Ramos (cell line): Measurements from ENCODE around the gene KRT14.
"Not testable (repeated sequence)": the region's sequence is repeated elsewhere in the genome, so short reads cannot be mapped to it uniquely, and the experiment has no call there.

Experiments used
- in situ Hi-C: fragments of 300-500 bp; cut with MboI; formaldehyde crosslinking; loops from one replicate; pipeline ENCODE4 v1.14.3; 2022; ENCODE audit warnings: low sequenced_read_pairs; ENCODE audit not compliant: unreplicated experiment

KRT14 gene

DNA sequence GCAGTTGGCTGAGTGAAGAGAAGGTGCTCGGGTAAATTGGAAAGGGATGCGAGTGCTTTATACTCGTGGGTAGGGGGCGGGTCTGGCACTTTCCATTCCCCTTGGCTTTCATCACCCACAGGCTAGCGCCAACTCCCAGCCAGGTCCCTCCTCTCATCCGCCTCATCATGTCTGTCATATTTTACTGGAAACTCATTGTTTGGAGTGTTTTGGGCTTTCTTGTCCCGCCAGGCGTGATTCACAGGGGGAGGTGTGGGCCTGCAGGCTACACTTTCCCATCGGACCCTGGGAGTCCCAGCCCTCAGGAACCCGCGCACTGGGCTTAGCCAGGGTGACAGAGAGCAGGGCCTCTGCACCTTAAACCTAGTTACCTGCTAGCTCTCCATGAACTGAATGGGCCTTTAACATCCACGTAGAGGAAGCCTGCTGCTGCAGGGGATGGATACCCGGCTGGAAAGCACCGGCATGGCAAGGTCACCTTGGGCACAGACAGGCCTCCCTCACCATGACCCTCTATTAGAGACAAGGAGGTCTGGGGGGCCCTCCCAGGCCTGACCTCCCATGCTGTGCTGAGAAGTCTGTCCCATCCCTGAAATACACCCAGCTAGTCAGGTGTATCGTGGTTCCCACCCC is at the start of gene KRT14:
KRT14 (minus strand) TSS at position 33 of the 633 bp plus-strand sequence. CDS start 61 bp downstream, outside the sequence.
- in situ Hi-C loops, result no loop called here

DNA sequence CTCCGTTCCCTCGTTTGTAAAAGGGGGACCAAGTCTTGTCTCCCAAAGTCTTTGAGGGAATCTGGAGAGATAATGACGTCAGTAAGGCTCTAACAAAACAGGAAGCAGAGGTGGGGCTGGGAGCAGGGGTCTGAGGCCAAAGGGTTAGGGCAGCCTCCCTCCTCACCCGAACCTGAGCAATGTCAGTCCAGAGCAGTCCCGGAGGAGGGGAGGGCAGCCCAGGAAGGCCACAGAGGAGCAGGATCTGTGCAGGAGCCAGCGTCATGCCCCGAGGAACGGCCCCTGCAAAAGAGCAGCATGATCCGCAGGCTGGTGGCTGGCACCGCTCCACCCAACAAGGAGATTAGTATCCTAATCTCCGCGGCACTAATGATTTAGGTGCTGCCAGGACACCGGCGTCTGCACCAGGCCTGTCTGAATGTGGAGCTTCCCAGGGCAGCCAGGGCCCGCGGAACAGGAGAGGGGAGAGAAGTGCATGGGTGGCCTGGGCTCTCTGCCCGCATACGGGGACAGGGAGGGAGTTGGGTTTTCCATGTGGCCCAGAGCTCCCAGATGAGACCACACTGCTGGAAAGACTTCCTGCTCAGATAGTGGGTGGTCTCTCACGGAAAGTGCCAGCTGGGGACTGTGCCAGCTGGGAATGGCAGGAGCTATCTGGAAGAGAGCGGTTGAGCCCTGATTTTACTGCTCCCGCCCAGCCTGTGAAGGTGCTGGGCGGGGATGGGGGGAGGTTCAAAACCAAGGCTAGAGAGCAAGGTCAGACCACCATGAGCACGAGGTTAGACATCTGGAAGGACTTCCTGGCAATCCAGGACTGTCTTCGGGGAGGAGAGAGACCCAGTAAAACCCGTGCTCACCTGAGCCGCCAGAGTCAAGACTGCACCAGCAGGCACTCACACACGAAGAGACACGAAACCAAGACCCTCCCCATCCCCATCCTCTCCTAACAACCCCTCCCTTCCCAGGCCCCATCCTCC is 48.7 kb upstream of the KRT14 start:
- in situ Hi-C loops, result no loop called here

DNA sequence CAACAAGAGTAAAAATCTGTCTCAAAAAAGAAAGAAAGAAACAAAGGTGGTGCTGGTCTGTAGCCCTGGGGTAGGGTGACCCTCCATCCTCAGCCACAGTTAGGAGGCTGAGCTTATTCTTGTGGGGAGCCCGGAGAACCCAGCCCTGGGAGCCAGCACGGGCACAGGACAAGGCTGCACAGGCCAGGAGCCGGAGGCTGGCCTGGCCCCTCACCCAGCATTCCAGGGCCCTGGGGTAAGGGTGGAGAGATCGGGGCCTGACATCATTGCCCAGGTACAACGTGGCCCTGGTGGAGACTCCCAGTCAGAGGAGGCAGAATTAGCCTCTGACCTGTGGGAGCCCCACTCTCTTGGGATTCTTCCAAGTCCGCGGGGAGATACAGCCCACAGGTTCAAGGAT is 47.9 kb upstream of the KRT14 start:
- in situ Hi-C loops, result no loop called here

DNA sequence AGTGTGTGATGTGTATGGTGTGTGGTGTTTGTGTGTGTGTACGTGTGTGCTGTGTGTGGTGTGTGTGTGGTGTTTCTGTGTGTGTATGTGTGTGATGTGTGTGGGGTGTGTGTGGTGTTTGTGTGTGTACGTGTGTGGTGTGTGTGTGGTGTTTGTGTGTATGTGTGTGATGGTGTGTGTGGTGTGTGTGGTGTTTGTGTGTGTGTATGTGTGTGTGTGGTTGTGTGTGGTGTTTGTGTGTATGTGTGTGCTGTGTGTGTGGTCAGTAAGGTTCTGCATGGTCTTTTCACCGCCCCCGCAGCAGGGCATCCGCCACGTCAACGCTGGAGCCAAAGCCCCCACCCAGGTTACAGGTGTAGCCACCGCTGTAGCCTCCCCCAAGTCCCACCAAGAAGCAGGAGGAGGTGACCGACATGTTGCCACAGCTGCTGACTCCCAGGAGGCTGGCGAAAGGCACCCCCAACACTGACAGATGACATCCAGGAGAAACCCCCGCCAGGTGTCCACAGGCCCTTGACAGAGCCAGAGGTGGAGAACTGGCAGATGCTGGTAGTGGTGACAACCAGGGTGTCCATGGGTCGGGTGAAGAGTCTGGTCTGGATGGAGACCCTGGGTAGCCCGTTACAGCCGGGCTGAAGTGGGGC is 47.0 kb upstream of the KRT14 start:
- in situ Hi-C loops, result no loop called here

DNA sequence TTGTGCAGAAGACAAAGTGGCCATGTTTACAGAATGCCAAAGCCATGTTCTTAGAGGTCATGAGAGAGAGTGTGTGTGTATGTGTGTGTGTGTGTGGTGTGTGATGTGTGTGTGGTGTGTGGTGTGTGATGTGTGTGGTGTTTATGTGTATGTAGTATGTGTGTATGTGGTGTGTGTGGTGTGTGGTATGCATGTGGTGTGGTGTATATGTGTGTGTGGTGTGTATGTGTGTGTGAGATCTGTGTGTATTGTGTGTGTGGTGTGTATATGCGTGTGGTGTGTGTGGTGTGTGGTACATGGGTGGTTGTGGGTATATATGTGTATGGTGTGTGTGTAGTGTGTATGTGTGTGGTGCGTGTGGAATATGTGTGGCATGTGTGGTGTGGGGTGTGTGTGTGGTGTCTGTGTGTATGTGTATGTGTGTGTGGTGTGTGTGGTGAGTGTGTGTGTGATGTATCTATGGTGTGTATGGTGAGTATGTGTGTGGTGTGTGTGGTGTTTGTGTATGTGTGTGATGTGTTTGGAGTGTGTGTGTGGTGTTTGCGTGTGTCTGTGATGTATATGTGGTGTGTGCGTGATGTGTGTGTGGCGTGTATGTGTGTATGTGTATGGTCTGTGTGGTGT is 45.9 kb upstream of the KRT14 start:
- in situ Hi-C loops, result no loop called here

DNA sequence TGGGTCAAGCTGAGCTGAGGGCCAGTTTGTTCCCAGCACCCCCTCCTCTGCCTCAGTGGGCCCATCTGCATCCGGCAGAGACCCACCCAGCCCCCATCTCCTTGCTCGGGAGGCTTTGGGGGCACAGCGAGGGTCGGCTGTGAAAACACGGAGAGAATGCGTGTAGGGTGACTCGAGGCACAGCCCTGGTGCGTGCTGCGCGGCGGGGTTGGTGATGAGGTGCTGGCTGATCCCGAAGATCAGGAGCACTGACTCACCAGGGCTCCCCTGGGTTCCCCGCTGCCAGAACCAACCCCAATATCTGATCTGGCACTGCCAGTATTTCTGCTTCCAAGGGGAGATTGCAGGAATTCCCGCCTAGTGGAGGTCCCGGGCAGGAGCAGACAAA is 45.2 kb upstream of the KRT14 start:
- in situ Hi-C loops, result no loop called here

DNA sequence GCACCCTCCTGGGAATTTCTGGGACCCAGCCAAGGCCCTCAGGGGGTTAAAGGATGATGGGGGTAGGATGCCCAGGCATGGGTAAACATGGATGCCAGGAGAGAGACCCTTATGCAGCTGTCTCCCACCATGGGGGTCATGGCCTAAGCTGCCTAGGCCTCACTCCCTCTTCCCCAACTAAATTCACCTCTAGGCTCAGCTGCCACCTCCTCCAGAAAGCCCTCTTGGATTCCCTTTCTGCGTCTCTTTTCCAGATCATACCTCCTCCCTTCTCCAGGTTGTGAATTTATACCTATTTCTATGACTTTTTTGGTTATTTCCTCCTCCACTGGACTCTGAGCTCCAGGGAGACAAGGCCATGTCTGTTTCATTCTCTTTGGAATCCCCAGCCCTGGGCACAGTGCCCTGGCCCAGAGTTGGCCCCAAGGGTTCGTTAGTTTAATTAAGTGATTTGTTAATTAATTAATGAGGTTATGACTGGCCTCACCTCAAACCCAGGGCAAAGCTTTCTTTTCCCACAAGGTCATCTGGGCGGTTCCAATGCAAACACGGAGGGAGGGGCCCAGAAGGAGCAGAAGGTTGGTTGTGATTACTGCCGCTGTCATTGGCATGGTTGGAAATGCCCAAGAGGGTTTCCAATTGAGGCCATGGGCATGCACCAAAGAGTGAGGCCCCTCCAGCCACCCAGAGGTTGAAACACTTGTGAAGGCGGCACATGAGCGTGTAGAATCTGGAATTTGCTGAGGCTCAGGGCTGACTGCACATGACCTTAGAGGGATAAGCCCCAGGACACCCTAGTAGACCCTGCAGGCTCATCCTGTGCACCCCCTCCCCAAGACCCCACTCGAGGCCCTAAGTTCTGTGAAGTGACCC is 44.6 kb upstream of the KRT14 start:
- in situ Hi-C loops, result no loop called here

DNA sequence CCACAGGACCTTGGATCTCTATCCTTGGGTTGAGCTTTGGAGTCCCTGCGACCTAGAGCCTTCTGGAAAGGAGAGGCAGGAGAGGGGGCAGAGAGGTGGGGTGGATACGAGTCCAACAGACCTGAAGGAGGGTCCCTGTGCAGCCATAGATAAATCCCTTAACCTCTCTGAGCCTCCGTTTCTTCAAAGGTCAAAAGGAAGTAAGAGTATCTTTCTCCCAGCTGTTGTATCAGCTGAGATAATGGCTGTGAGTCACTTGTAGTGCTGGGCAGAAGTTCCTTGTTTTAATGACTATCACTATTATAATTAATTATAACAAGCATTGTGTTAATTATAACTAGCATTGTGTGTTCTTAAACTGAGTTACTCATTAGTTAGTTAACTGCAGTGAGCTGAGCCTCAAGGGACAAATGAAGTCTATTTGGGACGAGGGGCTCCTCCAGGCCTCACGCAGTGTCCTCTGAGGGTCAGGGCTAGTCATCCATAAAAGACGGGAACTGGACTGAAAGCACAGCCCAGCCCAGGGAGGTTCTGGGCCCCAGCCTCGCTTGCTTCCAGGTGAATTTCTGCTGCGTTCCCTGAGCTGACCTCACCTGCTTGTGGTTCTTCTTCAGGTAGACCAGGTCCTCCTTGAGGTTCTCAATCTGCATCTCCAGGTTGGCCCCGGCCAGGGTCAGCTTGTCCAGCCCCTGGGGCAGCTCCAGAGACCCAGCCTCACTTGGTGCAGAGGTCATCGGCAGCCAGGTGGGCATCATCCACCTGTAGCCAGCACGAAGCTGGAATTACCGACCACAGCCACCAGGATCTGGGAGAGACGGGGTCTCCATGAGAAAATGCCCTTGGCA is 43.4 kb upstream of the KRT14 start:
- in situ Hi-C loops, result no loop called here

DNA sequence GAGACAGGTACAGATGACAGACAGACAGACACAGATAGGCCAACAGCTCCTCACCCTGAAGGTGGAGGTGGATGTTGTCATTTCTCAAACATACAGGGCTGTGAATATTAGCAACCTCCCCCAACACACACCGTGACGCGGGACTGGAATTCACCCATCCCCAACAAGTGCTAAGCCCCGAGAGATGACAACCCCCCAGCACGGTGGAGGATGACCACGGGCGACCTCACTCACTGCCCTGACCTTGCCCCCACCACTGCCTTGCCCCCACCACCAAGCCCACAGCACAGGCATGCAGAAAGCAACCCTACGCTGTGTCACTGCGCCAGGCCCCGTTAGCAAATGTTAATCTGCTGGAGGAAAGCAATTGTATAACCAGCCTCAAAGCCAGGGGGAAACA is 42.6 kb upstream of the KRT14 start:
- in situ Hi-C loops, result no loop called here

DNA sequence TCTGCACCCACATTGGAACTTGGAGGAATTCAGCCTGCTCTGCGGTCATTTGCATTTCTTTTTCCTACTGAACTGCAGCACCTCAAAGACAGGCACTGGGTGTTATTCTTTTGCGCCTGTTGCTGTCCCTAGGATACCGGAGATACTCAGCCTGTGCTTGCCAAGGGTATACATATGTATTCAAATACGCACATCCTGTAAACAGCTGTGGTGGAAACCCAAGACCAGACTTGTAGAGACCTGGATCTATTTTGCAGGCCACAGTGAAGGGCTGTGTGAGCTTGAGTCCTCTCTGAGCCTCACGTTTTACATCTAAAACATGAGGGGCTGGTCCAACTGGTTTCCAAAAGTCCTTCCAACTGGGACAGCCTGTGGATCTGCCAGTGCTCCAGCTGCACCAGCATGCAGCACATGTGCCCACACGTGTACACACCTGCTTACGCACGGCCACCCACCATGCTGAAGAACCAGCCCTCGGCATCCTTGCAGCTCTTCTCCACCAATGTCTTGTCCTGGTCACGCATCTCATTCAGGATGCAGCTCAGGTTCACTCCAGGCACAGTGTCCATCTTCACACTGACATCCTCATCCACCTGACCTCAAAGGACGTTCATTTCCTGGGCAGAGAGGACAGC is 42.0 kb upstream of the KRT14 start:
- in situ Hi-C loops, result not testable (repeated sequence)

DNA sequence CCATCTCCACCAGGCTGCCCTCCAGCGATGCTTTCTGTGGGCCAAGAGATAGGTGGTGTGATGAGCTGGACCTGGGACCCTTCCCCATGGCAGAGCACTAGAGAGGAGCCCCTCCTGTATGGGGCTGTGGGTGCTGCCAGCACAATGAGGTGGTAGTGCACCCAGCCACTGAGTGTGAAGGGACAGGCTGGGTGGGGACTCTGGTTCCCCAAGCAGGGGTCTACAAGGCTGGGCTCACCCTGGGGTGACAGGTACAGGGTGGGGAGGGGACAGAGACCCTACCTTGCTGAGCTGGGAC is 41.3 kb upstream of the KRT14 start:
- in situ Hi-C loops, result not testable (repeated sequence)

DNA sequence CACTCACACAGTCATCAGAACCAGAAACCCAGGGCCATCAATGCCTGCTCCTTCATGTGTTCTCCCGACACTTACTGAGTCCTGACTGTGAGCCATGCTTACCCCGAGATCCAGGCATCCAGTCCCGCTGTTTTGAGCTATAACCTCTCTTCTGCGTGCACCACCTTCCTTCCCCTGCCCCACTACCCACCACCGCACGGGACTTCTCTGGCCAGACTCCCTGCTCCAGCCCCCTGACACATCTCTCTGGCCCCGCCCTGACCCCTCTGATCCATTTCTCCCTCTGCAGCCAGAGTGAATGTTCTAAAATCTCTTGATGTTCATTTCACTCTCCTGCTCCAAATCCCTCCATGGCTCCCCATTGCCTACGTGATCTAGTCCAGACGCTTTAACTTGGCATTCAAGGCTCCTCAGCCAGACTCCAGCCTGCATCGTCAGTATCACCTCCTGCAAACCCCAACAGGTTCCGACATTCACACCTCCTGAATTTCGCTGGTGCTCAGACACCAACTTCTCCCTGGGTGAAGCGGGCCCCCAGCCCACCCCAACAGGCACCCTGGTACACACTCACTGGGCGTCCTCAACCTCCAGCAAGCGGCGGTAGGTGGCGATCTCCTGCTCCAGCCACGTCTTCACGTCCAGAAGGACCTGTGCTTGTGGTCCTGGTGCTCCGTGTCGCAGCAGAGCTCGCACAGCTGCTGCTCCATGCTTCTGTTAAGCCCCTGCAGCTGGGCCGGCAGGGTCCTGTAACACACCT is 40.8 kb upstream of the KRT14 start:
- in situ Hi-C loops, result no loop called here

DNA sequence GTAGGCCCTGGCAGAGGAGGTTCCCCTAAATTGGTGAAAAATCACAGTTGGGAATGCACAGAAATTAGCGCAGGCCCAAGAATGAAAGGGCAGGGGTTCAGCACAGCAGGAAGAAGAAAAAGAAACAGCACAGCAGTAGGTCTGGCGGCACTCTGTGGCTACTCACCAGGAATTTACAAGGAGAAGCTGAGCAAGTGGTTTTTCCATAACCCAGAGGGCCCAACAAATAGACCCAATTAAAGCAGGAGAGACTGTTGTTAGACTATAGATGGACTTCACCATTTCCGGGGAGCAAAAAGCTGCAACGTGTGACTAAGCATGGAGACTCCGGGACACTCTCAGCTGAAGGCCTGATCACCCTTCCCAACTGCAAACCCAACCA is 40.2 kb upstream of the KRT14 start:
- in situ Hi-C loops, result not testable (repeated sequence)

DNA sequence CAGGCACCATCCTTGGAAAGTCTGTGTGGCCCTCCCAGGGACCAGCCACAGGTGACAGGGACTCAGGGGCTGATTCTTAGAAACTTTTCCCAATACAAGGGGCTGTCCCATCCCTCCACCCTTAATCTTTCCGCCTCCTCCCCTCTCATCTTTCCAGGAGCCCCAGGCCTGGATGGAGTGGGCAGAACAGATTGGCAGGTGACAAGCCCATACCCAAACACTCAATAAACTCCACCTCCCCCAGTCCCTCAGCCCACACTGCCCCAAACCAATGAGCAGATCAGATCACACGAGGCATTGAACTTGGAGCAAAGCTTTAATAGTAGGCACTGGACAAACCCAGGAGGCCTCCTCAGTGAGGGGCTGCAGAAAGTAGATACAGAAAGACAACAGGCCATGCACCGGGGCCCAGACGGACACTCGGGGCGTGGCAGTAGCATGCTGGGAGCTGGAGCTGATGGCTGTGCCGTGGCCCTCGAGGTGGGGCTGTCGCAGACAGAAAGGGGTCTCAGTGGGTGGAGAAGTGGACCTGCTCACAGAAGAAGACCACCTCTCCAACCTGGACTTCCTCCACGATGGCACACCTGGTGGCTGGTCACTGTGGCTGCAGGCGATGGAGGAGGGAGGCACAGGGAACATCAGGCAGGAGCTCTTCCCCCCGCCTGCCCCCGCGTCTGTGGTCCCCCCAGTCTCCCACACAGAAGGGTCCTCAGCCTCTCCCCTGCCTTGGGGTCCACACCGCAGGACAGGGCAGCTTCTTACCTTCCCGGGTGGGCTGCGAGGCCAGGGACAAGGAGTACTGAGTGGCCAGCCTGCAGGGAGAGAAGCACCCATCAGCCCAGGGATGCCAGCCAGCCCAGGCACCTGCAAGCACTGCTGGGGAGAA is 39.6 kb upstream of the KRT14 start:
- in situ Hi-C loops, result not testable (repeated sequence)

DNA sequence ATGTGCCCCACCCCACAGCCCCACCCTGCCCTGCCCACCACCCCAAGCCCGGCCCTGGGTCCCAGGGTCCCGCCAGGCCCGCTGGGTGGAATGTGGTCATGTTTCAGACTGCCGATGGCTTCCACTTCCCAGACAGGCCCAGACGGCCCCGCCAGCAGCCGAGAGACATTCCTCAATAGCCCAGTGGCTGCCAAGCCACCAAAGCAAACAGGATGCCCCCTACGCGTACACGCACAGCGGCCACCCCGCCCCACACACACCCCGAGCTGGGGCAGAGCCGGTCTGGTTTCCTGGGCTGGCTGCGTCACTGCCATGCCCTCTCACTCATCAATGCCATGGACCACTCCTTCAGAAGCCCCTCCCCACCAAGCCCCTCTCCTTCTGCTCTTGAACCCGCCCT is 38.9 kb upstream of the KRT14 start:
- in situ Hi-C loops, result no loop called here

DNA sequence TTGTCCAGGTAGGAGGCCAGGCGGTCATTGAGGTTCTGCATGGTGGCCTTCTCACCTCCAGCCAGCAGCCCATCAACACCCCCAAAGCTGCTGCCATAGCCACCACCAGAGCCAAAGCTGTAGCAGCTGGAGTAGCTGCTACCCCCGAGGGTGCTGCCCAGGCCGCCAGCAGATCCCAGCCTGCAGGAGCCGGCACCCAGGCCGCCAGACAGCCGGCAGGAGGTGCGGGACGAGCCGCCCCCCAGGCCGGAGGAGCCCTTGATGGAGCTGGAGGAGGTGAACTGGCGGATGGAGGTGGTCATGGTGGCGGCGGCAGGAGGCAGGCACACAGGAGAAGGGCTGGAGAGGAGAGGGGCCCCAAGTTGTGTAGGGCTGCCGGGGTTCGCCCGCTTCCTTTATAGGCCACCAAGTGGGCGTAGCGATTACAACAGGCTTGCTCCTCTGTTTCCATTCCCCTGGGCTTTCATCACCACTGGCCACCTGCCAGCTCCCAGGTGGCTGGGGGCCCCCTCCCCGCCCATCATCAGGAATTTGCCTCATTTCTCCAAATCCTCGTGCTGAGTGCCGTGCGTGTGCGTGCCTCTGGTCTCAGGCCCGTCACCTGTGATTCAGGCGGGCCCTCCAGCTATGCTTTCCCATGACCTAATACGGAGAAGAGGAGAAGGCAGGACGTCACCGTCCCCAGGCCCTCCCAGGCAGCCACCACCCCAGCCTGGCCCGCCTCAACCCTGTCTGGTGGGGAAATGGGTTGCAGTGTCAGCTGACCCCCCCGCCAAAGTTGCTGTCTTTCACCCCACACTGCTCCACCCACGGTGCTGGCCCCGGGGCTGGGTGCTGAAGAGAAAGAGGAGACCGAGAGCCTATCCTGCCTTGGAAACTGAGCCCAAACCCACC is 37.8 kb upstream of the KRT14 start, which contains the start of gene KRT17:
KRT17 (minus strand) TSS at position 368 of the 894 bp plus-strand sequence; CDS start at position 302, 66 bp downstream.
- in situ Hi-C loops, result no loop called here
